ENCODE measurements around the gene ADCYAP1R1.
"Not testable (repeated sequence)": the region's sequence is repeated elsewhere in the genome, so short reads cannot be mapped to it uniquely, and the experiment has no call there.

The ADCYAP1R1 gene

GRCh38 chr7:31145339-31145738 is 93.2 kb downstream of the ADCYAP1R1 start:
- DNase-seq (ENCODE audit: extremely low read depth, low read depth): no peak
- TF ChIP-seq CTCF (IDR thresholded peaks at IDR 0.05; ENCODE audit: low read depth, low read length): no peak

GRCh38 chr7:31146030-31146429 is 93.9 kb downstream of the ADCYAP1R1 start:
- TF ChIP-seq CTCF (IDR thresholded peaks at IDR 0.05; ENCODE audit: low read depth, low read length): no peak

GRCh38 chr7:31146538-31146937 is 94.4 kb downstream of the ADCYAP1R1 start:
- no peak for DNase-seq (ENCODE audit: extremely low read depth, low read depth)
- no peak for TF ChIP-seq CTCF (IDR thresholded peaks at IDR 0.05; ENCODE audit: low read depth, low read length)

More at GRCh38 chr7:31146030-31146429, 93.9 kb downstream of the ADCYAP1R1 start:
- DNase-seq (ENCODE audit: extremely low read depth, low read depth): no peak

DNA sequence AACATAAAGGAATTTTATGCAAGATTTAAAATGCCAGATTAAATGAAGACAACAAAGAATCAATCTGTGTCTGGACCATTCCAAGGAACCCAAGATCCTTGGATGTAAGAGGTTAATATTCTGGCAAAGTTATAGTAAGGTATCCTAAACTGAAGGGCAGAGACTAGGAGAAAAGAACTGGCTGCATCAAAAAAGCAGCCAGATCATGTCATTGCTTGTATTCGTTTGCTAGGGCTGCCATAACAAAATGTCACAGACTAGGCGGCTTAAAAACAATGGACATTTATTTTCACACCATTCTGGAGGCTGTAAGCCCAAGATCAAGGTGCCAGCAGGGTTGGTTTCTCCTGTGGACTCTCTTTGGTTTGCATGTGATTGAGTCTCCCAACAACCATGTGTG is 99.7 kb downstream of the ADCYAP1R1 start:
- no peak for TF ChIP-seq CTCF (IDR thresholded peaks at IDR 0.05; ENCODE audit: low read depth, low read length)
- DNase-seq (ENCODE audit: extremely low read depth, low read depth): no peak

- not testable (repeated sequence) for DNase-seq (ENCODE audit: extremely low read depth, low read depth)
Measured at GRCh38 chr7:31153318-31153717, 101.2 kb downstream of the ADCYAP1R1 start.

- no peak for TF ChIP-seq CTCF (IDR thresholded peaks at IDR 0.05; ENCODE audit: low read depth, low read length)
- DNase-seq (ENCODE audit: extremely low read depth, low read depth): no peak
Measured at GRCh38 chr7:31160941-31161340, 108.8 kb downstream of the ADCYAP1R1 start.
